ENCODE data around the gene ZNF771. TPM values are rescaled to one million over a fixed set of nuclear protein-coding genes. Genes with fewer than 3 reads are reported as not detected.

Gene ZNF771
- polyA plus RNA-seq, 1 of the 3 experiments (the other 2 are of a cell fraction), result 20.4 TPM

DNA sequence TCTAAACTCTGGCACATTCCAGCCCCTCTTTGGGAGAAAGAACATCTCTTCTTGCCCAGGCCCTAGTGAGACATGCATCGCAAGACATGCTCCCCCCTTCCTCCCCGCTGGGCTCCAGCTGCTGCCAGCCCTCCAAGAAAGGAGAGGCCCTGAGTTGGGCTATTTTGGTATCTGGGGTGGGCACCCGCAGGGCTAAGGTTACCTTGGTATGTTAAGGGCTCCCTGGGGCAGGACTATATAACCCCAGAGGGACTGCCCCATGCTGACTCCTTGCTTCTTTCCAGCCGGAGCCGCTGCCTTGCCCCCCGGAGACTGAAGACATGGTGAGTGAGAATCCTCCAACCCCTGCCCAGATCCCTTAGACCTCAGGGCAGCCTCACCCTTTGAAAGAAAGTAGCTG is 32.9 kb upstream of the ZNF771 start, which contains the start of gene MYL11:
Gene MYL11 (plus strand): TSS at position 265 of the 400 bp plus-strand sequence. CDS start 56 bp downstream, at position 321.
- CTCF ChIA-PET, result no interaction called here
- no peak within 1 kb of the TSS for H3K4me2 ChIP-seq

DNA sequence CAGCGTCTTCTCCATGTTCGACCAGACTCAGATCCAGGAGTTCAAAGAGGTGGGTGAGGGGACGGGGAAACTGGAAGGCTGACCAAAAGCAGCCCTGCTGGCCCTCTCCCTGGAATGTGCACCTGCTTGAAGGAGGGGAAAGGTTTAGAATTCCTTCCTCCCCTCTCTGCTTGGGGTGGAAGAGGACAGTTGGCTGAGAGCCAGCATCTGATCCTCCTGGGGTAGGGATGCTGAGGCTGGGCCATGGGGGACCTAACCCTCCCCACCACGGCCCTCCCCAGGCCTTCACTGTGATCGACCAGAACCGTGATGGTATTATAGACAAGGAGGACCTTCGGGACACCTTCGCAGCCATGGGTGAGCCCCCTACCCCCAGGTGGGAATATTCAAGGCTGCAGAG is 31.5 kb upstream of the ZNF771 start:
- peaks cover 19% of the 10 kb centered on the region for H3F3A ChIP-seq (replicated peaks; ENCODE audit: insufficient read depth)
- peaks cover 10 to 25% of the 10 kb centered on the region in 2 experiments; a peak in 3 of 4 replicates for H3K4me1 ChIP-seq (ENCODE audit: control insufficient read depth in 1 of 2, insufficient read depth in 2 of 2, low read depth in 1 of 2, low read length in 1 of 2)
- H2AFZ ChIP-seq (ENCODE audit: low read depth), result no peak overlapping the region
- CTCF ChIA-PET, result interaction anchor here (2.0 kb wide), 1 partner anchor 33 kb away, joined by 11 read pairs; no protein-coding TSS in a partner anchor
- peaks cover 0 to 6% of the 10 kb centered on the region in 2 experiments for H3K36me3 ChIP-seq (replicated peaks in 1 of 2; ENCODE audit: control insufficient read depth in 1 of 2, insufficient read depth in 2 of 2, low read length in 1 of 2)
- no peak overlapping the region; a peak in 1 of 4 replicates for H3K27ac ChIP-seq (ENCODE audit: low read depth in 2 of 2, low read length in 1 of 2)
- WGBS (ENCODE audit: low lambda C conversion rate), result 94% methylated on average over 8 of the region's 8 CpGs
- POLR2A ChIA-PET, result no interaction called here
- no peak overlapping the region for H3K4me3 ChIP-seq (ENCODE audit: low read depth in 2 of 2, low read length in 1 of 2)
- no peak overlapping the region for H3K4me2 ChIP-seq
- H3K9ac ChIP-seq, result no peak overlapping the region
- H4K20me1 ChIP-seq (ENCODE audit: insufficient read depth), result peaks cover 12% of the 10 kb centered on the region; the same call in 1 of the 2 replicates
- TF ChIP-seq TEAD4 (IDR thresholded peaks at IDR 0.05; ENCODE audit: borderline replicate concordance, insufficient read depth), result no peak
- TF ChIP-seq, protein P1, sequence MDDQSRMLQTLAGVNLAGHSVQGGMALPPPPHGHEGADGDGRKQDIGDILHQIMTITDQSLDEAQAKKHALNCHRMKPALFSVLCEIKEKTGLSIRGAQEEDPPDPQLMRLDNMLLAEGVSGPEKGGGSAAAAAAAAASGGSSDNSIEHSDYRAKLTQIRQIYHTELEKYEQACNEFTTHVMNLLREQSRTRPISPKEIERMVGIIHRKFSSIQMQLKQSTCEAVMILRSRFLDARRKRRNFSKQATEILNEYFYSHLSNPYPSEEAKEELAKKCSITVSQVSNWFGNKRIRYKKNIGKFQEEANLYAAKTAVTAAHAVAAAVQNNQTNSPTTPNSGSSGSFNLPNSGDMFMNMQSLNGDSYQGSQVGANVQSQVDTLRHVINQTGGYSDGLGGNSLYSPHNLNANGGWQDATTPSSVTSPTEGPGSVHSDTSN (IDR thresholded peaks at IDR 0.05), result no peak
- TF ChIP-seq TCF12 (IDR thresholded peaks at IDR 0.05), result no peak
- TF ChIP-seq, protein P2, sequence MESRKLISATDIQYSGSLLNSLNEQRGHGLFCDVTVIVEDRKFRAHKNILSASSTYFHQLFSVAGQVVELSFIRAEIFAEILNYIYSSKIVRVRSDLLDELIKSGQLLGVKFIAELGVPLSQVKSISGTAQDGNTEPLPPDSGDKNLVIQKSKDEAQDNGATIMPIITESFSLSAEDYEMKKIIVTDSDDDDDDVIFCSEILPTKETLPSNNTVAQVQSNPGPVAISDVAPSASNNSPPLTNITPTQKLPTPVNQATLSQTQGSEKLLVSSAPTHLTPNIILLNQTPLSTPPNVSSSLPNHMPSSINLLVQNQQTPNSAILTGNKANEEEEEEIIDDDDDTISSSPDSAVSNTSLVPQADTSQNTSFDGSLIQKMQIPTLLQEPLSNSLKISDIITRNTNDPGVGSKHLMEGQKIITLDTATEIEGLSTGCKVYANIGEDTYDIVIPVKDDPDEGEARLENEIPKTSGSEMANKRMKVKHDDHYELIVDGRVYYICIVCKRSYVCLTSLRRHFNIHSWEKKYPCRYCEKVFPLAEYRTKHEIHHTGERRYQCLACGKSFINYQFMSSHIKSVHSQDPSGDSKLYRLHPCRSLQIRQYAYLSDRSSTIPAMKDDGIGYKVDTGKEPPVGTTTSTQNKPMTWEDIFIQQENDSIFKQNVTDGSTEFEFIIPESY (IDR thresholded peaks at IDR 0.05; ENCODE audit: borderline replicate concordance, low read depth), result no peak
- no peak for TF ChIP-seq MXI1 (IDR thresholded peaks at IDR 0.05; ENCODE audit: low read depth, low read length)
- TF ChIP-seq EP300 (IDR thresholded peaks at IDR 0.05; ENCODE audit: borderline replicate concordance in 1 of 2, low read depth in 1 of 2, low read length in 1 of 2), result no peak
- TF ChIP-seq JUND (IDR thresholded peaks at IDR 0.05), result no peak
- TF ChIP-seq FOXM1 (IDR thresholded peaks at IDR 0.05; ENCODE audit: low read depth), result no peak
- no peak for TF ChIP-seq YY1 (IDR thresholded peaks at IDR 0.05; ENCODE audit: low read depth)
- TF ChIP-seq RAD21 (IDR thresholded peaks at IDR 0.05; ENCODE audit: low read length), result no peak
- TF ChIP-seq TAF1 (IDR thresholded peaks at IDR 0.05; ENCODE audit: borderline replicate concordance, low read depth, low read length), result no peak
- DNase-seq, result no peak
- H3K9me3 ChIP-seq, result no peaks in the 10 kb centered on the region
- peaks cover 15% of the 10 kb centered on the region; the same call in 1 of the 2 replicates for H3K79me2 ChIP-seq (ENCODE audit: insufficient read depth)
- H3K9me2 ChIP-seq, result no peaks in the 10 kb centered on the region
- no peaks in the 10 kb centered on the region for H3K27me3 ChIP-seq (ENCODE audit: insufficient read depth)

More for the DNA sequence above, 32.9 kb upstream of the ZNF771 start, which contains the start of gene MYL11:
- peaks cover 10 to 25% of the 10 kb centered on the region in 2 experiments; a peak in 3 of 4 replicates for H3K4me1 ChIP-seq (ENCODE audit: control insufficient read depth in 1 of 2, insufficient read depth in 2 of 2, low read depth in 1 of 2, low read length in 1 of 2)
- no peak within 1 kb of the TSS for H3K9ac ChIP-seq
- no peak within 1 kb of the TSS for H3K27ac ChIP-seq (ENCODE audit: low read depth in 2 of 2, low read length in 1 of 2)
- H3K27me3 ChIP-seq (ENCODE audit: insufficient read depth), result no peaks in the 10 kb centered on the region
- no peak within 1 kb of the TSS for H3K4me3 ChIP-seq (ENCODE audit: low read depth in 2 of 2, low read length in 1 of 2)
- no peaks in the 10 kb centered on the region for H3K9me2 ChIP-seq
- no peak for TF ChIP-seq TCF12 (IDR thresholded peaks at IDR 0.05)
- no peak for TF ChIP-seq RCOR1 (IDR thresholded peaks at IDR 0.05; ENCODE audit: low read length)
- TF ChIP-seq, protein P3, sequence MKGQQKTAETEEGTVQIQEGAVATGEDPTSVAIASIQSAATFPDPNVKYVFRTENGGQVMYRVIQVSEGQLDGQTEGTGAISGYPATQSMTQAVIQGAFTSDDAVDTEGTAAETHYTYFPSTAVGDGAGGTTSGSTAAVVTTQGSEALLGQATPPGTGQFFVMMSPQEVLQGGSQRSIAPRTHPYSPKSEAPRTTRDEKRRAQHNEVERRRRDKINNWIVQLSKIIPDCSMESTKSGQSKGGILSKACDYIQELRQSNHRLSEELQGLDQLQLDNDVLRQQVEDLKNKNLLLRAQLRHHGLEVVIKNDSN (IDR thresholded peaks at IDR 0.05; ENCODE audit: borderline replicate concordance, low read depth), result no peak
- TF ChIP-seq FOXJ3 (CRISPR knock-in tag; IDR thresholded peaks at IDR 0.05), result no peak
- TF ChIP-seq, protein P4, sequence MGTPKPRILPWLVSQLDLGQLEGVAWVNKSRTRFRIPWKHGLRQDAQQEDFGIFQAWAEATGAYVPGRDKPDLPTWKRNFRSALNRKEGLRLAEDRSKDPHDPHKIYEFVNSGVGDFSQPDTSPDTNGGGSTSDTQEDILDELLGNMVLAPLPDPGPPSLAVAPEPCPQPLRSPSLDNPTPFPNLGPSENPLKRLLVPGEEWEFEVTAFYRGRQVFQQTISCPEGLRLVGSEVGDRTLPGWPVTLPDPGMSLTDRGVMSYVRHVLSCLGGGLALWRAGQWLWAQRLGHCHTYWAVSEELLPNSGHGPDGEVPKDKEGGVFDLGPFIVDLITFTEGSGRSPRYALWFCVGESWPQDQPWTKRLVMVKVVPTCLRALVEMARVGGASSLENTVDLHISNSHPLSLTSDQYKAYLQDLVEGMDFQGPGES (IDR thresholded peaks at IDR 0.05; ENCODE audit: low read depth, low read length), result no peak
- no peak for TF ChIP-seq NRF1 (IDR thresholded peaks at IDR 0.05; ENCODE audit: low read depth, low read length)
- no peak for DNase-seq
- POLR2A ChIA-PET, result no interaction called here
- H3K9me3 ChIP-seq, result no peaks in the 10 kb centered on the region
- peaks cover 11% of the 10 kb centered on the region for H3F3A ChIP-seq (replicated peaks; ENCODE audit: insufficient read depth)
- 83% methylated on average over 2 of the region's 6 CpGs for WGBS (ENCODE audit: low lambda C conversion rate)
- H2AFZ ChIP-seq (ENCODE audit: low read depth), result no peak within 1 kb of the TSS
- H4K20me1 ChIP-seq (ENCODE audit: insufficient read depth), result peaks cover 4% of the 10 kb centered on the region
- no peaks in the 10 kb centered on the region for H3K36me3 ChIP-seq (replicated peaks in 1 of 2; ENCODE audit: control insufficient read depth in 1 of 2, insufficient read depth in 2 of 2, low read length in 1 of 2)
- H3K79me2 ChIP-seq (ENCODE audit: insufficient read depth), result peaks cover 10% of the 10 kb centered on the region
